Testis (tissue), 3 donors: ENCODE results near the gene MRGPRD. TPM values are rescaled to one million over a fixed set of nuclear protein-coding genes. Genes with fewer than 3 reads are reported as not detected.

Experiments
- DNase-seq: peaks from one replicate; pipeline ENCODE4 v3.0.0-alpha.2; 2019
- H3K27ac ChIP-seq, 2 donors: fragments of 200-600 bp; sonication (generic); one replicate each; pipeline ENCODE4 v1.5.1; 2019
- H3K27me3 ChIP-seq: fragments of 200-600 bp; sonication (generic); one replicate; pipeline ENCODE4 v1.5.1; 2019
- H3K36me3 ChIP-seq: fragments of 200-600 bp; sonication (generic); one replicate; pipeline ENCODE4 v1.5.1; 2017; ENCODE audit warnings: low read depth; ENCODE audit errors: missing control alignments
- H3K4me1 ChIP-seq: fragments of 200-600 bp; sonication (generic); one replicate; pipeline ENCODE4 v1.5.1; 2019
- H3K4me3 ChIP-seq, 2 donors: fragments of 200-600 bp; sonication (generic); one replicate each; pipeline ENCODE4 v1.5.1; 2017 to 2019
- H3K9me3 ChIP-seq: fragments of 200-600 bp; sonication (generic); one replicate; pipeline ENCODE4 v1.5.1; 2017
- CTCF ChIP-seq, 3 experiments: fragments of 450-650 bp in 2 of 3; fragments of 200-600 bp in 1 of 3; sonication (generic) in 1 of 3; IDR thresholded peaks; one replicate each; pipeline ENCODE4 v1.5.1; 2016 to 2019; ENCODE audit warnings: antibody characterized with exemption in 3 of 3, mild to moderate bottlenecking in 2 of 3, moderate library complexity in 1 of 3
- POLR2A ChIP-seq: fragments of 450-650 bp; IDR thresholded peaks from one replicate; pipeline ENCODE4 v1.6.1; 2017; ENCODE audit warnings: antibody characterized with exemption, mild to moderate bottlenecking, moderate library complexity
- WGBS, 2 donors: methylation state at CpG; one replicate each; pipeline ENCODE4 v1.1.5; 2018; 5-methylcytosine and 5-hydroxymethylcytosine counted together
- intact Hi-C: fragments of 100-400 bp; cut with DNase I; formaldehyde crosslinking; loops from one replicate; pipeline ENCODE4 v1.15.1; 2023; ENCODE audit warnings: low total_unique reads
- polyA plus RNA-seq: library from polyadenylated mRNA; stranded (reverse); fragments of 350-450 nt; fragmentation: Illumina TruSeq; extraction: RNeasy Lipid Tissue Mini Kit (QIAGEN cat#74804); gene quantifications from one replicate; pipeline ENCODE4 v1.2.3, GENCODE V29; 2014; ENCODE audit warnings: low read depth, low replicate concordance; ENCODE audit not compliant: insufficient read depth
- total RNA-seq, 2 donors: library from RNA; depleted of rRNA; stranded (reverse); fragments of >200 nt; gene quantifications; one replicate each; pipeline ENCODE4 v1.2.3, GENCODE V29; 2016

The MRGPRD gene
- total and polyA plus RNA-seq, 3 donors from 2014 or later, result not detected

GRCh38 chr11:68938088-68938487 is 42.7 kb downstream of the MRGPRD start:
- no peaks in the 10 kb centered on the region for H3K9me3 ChIP-seq
- no peaks in the 10 kb centered on the region for H3K27me3 ChIP-seq
- intact Hi-C loops, result no loop called here
- peaks cover 29% of the 10 kb centered on the region for H3K4me1 ChIP-seq
- no peaks in the 10 kb centered on the region for H3K36me3 ChIP-seq
- WGBS, 2 donors, result 86 to 91% methylated on average over 9 to 18 of the region's 18 CpGs
- H3K4me3 ChIP-seq, result no peak overlapping the region
- DNase-seq, result no peak
- peak overlapping the region in 1 of 2 donors; percentile 19 for H3K27ac ChIP-seq
- TF ChIP-seq CTCF (IDR thresholded peaks at IDR 0.05) (no peak), POLR2A (no peak)

- Histone ChIP-seq H3K27me3 (no peaks in the 10 kb centered on the region), H3K36me3 (no peaks in the 10 kb centered on the region), H3K4me3 (no peak overlapping the region), H3K9me3 (no peaks in the 10 kb centered on the region), H3K27ac (no peak overlapping the region), H3K4me1 (peaks cover 22% of the 10 kb centered on the region)
- 85 to 95% methylated on average over 22 to 29 of the region's 29 CpGs for WGBS, 2 donors
- TF ChIP-seq POLR2A (no peak), CTCF (IDR thresholded peaks at IDR 0.05) (no peak)
- intact Hi-C loops, result no loop called here
- no peak for DNase-seq
Observed at GRCh38 chr11:68936676-68937620, 43.8 kb downstream of the MRGPRD start.

- Histone ChIP-seq H3K27me3 (no peaks in the 10 kb centered on the region), H3K27ac (no peak overlapping the region), H3K9me3 (no peaks in the 10 kb centered on the region), H3K4me3 (no peak overlapping the region), H3K36me3 (no peaks in the 10 kb centered on the region), H3K4me1 (peaks cover 20% of the 10 kb centered on the region)
- WGBS, 2 donors, result 94 to 97% methylated on average over 10 of the region's 10 CpGs
- no peak for DNase-seq
- intact Hi-C loops, result no loop called here
- TF ChIP-seq CTCF (IDR thresholded peaks at IDR 0.05) (no peak), POLR2A (no peak)
Observed at GRCh38 chr11:68936358-68936636, 44.5 kb downstream of the MRGPRD start.

GRCh38 chr11:68935516-68936357 is 45.0 kb downstream of the MRGPRD start:
- TF ChIP-seq POLR2A, result no peak
- TF ChIP-seq CTCF (IDR thresholded peaks at IDR 0.05), result no peak
- peak overlapping the region in 1 of 2 donors; percentile 75 for H3K27ac ChIP-seq
- H3K4me1 ChIP-seq, result peaks cover 20% of the 10 kb centered on the region
- no peaks in the 10 kb centered on the region for H3K9me3 ChIP-seq
- intact Hi-C loops, result no loop called here
- 93 to 94% methylated on average over 26 to 29 of the region's 29 CpGs for WGBS, 2 donors
- no peak overlapping the region for H3K4me3 ChIP-seq
- no peaks in the 10 kb centered on the region for H3K27me3 ChIP-seq
- DNase-seq, result no peak
- H3K36me3 ChIP-seq, result no peaks in the 10 kb centered on the region
